Ovary (tissue), 9 donors: ENCODE measurements around the gene C10orf105. TPM values are rescaled to one million over a fixed set of nuclear protein-coding genes. Genes with fewer than 3 reads are reported as not detected.

Source experiments
- DNase-seq, 5 donors: peaks; one replicate each; pipeline ENCODE4 v3.0.0-alpha.2; 2019 to 2020
- H3K27ac ChIP-seq, 2 donors: fragments of 200-600 bp; one replicate each; pipeline versions ENCODE4 v1.5.1 to v1.8.0; 2019 to 2022
- H3K27me3 ChIP-seq: fragments of 200-600 bp; one replicate; pipeline ENCODE4 v1.8.0; 2022
- H3K36me3 ChIP-seq: fragments of 200-600 bp; sonication (generic); one replicate; pipeline ENCODE4 v1.5.1; 2019
- H3K4me1 ChIP-seq: one replicate; pipeline ENCODE4 v1.8.1; 2013; ENCODE audit warnings: mild to moderate bottlenecking, moderate library complexity; ENCODE audit not compliant: insufficient read depth
- H3K4me3 ChIP-seq: fragments of 200-600 bp; sonication (generic); one replicate; pipeline ENCODE4 v1.5.1; 2017
- H3K9me3 ChIP-seq, 2 donors: fragments of 200-600 bp in 1 of 2; sonication (generic) in 1 of 2; one replicate each; pipeline versions ENCODE4 v1.5.1 to v1.8.1; 2013 to 2019; ENCODE audit warnings: mild to moderate bottlenecking in 1 of 2, moderate library complexity in 1 of 2
- CTCF ChIP-seq, 3 donors: fragments of 450-650 bp in 2 of 3; fragments of 200-600 bp in 1 of 3; IDR thresholded peaks; one replicate each; pipeline versions ENCODE4 v1.5.1 to v1.8.0; 2016 to 2022; ENCODE audit warnings: antibody characterized with exemption in 3 of 3, mild to moderate bottlenecking in 1 of 3
- EP300 ChIP-seq: sonication (generic); formaldehyde crosslinking; IDR thresholded peaks from one replicate; pipeline ENCODE4 v1.6.1; 2017; ENCODE audit warnings: antibody characterized with exemption
- POLR2A ChIP-seq: fragments of 450-650 bp; IDR thresholded peaks from one replicate; pipeline ENCODE4 v1.6.1; 2017; ENCODE audit warnings: antibody characterized with exemption, mild to moderate bottlenecking, moderate library complexity
- WGBS, 3 donors: extraction: QIAGEN DNeasy Blood & Tissue Kit in 1 of 3; methylation state at CpG; one replicate each; pipeline versions ENCODE4 v1.1.5 to v1.1.7; 2013 to 2017; 5-methylcytosine and 5-hydroxymethylcytosine counted together
- intact Hi-C, 4 donors: fragments of 100-400 bp; cut with DNase I; formaldehyde crosslinking; loops; one replicate each; pipeline versions ENCODE4 v1.11.0 to v1.15.1; 2022 to 2023
- polyA plus RNA-seq, 2 donors: library from polyadenylated mRNA; stranded (reverse); fragments of 200-250 nt in 1 of 2; fragments of 350-450 nt in 1 of 2; fragmentation: Illumina TruSeq in 1 of 2; extraction: RNeasy Lipid Tissue Mini Kit (QIAGEN cat#74804) in 1 of 2; gene quantifications; one replicate each; pipeline ENCODE4 v1.2.3, GENCODE V29; 2013 to 2014
- total RNA-seq, 7 donors: library from RNA; depleted of rRNA in 2 of 7; stranded (reverse); fragments of >200 nt in 2 of 7; fragmentation: NEBNext Ultra II Directional in 3 of 7; extraction: Animal tissue kit (Norgen Biotek cat#: 25700) in 3 of 7; gene quantifications; one replicate each; pipeline versions ENCODE4 v1.1.0 to v1.2.4, GENCODE V29; 2016 to 2023
- donor health status: DM: no; HTN: no; CAD: no; lungs with moderate emphysema.
- donor health status: DM: no; HTN: no; CAD: no.
- donor health status: Bipolar disorder and iron deficiency.
- donor health status: DM: yes; HTN: yes; CAD: no.
- donor health status: DM: no; HTN: no; CAD: no.
- donor health status: DM: yes; HTN: yes; CAD: no.

The C10orf105 gene
- total and polyA plus RNA-seq, 9 donors, result 0.11 to 0.45 (median 0.27) TPM

GRCh38 chr10:71743089-71743838 is 23.7 kb upstream of the C10orf105 start:
- no peak overlapping the region for H3K27ac ChIP-seq
- H3K27me3 ChIP-seq, result no peaks in the 10 kb centered on the region
- WGBS, 3 donors, result 91 to 92% (median 91%) methylated on average over 4 of the region's 4 CpGs
- no peak overlapping the region for H3K4me3 ChIP-seq
- no peak for TF ChIP-seq POLR2A
- TF ChIP-seq CTCF (IDR thresholded peaks at IDR 0.05), result no peak
- no peak for TF ChIP-seq EP300
- H3K9me3 ChIP-seq, result no peaks in the 10 kb centered on the region
- intact Hi-C loops, result no loop called here
- peaks cover 26% of the 10 kb centered on the region for H3K4me1 ChIP-seq
- H3K36me3 ChIP-seq, result no peaks in the 10 kb centered on the region
- no peak for DNase-seq

- H3K4me1 ChIP-seq, result peaks cover 21% of the 10 kb centered on the region
- no peaks in the 10 kb centered on the region for H3K27me3 ChIP-seq
- TF ChIP-seq POLR2A (no peak), CTCF (IDR thresholded peaks at IDR 0.05) (no peak), EP300 (no peak)
- DNase-seq, result no peak
- no peak overlapping the region for H3K27ac ChIP-seq
- no peaks in the 10 kb centered on the region for H3K9me3 ChIP-seq
- intact Hi-C loops, result no loop called here
- WGBS, 3 donors, result 94 to 96% (median 95%) methylated on average over 10 of the region's 10 CpGs
- H3K36me3 ChIP-seq, result no peaks in the 10 kb centered on the region
- no peak overlapping the region for H3K4me3 ChIP-seq
Observed at GRCh38 chr10:71742301-71743088, 22.9 kb upstream of the C10orf105 start.

- 94 to 98% (median 97%) methylated on average over 20 of the region's 20 CpGs for WGBS, 3 donors
- TF ChIP-seq EP300, result no peak
- TF ChIP-seq CTCF (IDR thresholded peaks at IDR 0.05), result no peak
- TF ChIP-seq POLR2A, result no peak
- Histone ChIP-seq H3K4me1 (peaks cover 16% of the 10 kb centered on the region), H3K36me3 (no peaks in the 10 kb centered on the region), H3K4me3 (no peak overlapping the region), H3K27ac (no peak overlapping the region), H3K9me3 (no peaks in the 10 kb centered on the region), H3K27me3 (no peaks in the 10 kb centered on the region)
- peak in 1 of 5 donors; percentile 34 for DNase-seq
- intact Hi-C loops, result no loop called here
Observed at GRCh38 chr10:71741671-71742070, 22.1 kb upstream of the C10orf105 start.

DNA sequence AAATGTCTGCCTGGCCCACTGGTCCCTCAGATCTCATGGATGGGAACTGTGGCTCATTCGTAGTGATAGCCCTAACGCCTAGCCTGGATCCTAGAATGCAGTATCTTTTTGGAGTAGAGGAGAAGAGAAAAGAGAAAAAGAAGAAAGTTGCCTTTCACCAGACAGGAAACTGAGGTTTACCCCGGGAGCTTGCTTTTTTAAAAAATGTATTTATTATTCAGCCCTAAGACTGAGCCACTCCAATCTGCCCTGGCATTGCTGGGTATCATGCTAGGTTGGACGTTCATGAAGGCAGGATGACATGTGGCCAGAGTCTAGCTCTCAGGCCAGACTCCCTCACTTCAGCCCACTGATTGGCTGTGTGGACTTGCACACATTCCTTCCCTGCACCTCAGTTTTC is 21.5 kb upstream of the C10orf105 start:
- no peak for DNase-seq

More for the DNA sequence above, 21.5 kb upstream of the C10orf105 start:
- H3K36me3 ChIP-seq, result no peaks in the 10 kb centered on the region
- H3K4me3 ChIP-seq, result no peak overlapping the region
- WGBS, 3 donors, result 66 to 84% (median 69%) methylated on average over 4 of the region's 4 CpGs
- intact Hi-C loops, result no loop called here
- H3K9me3 ChIP-seq, result no peaks in the 10 kb centered on the region
- TF ChIP-seq CTCF (IDR thresholded peaks at IDR 0.05) (no peak), POLR2A (no peak), EP300 (no peak)
- peaks cover 10% of the 10 kb centered on the region for H3K4me1 ChIP-seq
- H3K27ac ChIP-seq, result no peak overlapping the region
- no peaks in the 10 kb centered on the region for H3K27me3 ChIP-seq
